ENCODE results near the gene PPP2R5C.

Gene PPP2R5C

DNA sequence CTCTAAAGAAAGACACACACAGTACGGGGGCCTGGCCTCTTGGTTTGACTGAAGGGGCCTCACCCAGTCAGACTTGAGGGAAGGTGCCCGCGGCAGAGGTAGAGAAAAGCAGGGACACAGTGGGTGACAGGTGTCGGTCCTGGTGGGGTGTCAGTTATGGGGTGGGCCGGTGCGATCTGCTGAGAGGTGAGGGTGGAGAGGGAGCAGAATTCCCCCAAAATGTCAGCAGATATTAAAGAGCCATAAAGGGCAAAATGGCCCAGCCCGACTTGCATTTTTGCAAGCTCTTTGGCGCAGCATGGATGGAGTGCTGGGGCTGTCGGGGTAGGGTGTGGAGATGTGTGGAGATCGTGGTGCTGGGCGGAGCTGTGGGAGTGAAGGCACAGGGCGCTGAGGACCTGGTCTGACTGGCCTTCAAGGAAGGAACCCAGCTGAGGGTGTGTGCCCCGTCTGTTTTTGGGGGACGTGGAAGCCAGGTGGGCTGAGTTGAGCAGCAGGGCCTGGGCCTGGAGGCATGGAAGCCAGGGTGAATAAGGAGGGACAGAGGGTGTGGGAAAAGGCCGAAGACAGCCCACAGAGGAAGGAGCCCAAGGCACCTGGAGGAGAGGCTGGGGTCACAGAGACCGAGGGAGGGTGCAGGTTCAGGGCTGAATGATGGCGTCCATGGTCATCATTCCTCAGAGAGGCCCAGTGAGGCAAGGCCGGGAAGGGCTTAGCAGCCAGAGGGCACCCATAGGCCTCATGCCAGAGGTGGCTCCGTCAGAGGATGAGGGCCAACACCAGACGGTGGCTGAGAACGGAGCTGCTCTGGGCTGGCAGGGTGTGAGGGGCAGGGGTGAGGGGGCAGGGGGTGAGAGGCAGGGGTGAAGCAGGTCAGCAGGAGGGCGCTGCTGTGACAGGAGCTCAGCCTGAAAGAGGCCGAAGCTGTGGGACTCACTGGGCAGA lies 154.6 kb downstream of the PPP2R5C start:
- no peaks in the 10 kb centered on the region for H4K20me1 ChIP-seq (ENCODE audit: insufficient read depth)
- TF ChIP-seq, protein P1, sequence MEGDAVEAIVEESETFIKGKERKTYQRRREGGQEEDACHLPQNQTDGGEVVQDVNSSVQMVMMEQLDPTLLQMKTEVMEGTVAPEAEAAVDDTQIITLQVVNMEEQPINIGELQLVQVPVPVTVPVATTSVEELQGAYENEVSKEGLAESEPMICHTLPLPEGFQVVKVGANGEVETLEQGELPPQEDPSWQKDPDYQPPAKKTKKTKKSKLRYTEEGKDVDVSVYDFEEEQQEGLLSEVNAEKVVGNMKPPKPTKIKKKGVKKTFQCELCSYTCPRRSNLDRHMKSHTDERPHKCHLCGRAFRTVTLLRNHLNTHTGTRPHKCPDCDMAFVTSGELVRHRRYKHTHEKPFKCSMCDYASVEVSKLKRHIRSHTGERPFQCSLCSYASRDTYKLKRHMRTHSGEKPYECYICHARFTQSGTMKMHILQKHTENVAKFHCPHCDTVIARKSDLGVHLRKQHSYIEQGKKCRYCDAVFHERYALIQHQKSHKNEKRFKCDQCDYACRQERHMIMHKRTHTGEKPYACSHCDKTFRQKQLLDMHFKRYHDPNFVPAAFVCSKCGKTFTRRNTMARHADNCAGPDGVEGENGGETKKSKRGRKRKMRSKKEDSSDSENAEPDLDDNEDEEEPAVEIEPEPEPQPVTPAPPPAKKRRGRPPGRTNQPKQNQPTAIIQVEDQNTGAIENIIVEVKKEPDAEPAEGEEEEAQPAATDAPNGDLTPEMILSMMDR (conservative IDR thresholded peaks at IDR 0.05; ENCODE audit: low read depth, low read length): no peak

DNA sequence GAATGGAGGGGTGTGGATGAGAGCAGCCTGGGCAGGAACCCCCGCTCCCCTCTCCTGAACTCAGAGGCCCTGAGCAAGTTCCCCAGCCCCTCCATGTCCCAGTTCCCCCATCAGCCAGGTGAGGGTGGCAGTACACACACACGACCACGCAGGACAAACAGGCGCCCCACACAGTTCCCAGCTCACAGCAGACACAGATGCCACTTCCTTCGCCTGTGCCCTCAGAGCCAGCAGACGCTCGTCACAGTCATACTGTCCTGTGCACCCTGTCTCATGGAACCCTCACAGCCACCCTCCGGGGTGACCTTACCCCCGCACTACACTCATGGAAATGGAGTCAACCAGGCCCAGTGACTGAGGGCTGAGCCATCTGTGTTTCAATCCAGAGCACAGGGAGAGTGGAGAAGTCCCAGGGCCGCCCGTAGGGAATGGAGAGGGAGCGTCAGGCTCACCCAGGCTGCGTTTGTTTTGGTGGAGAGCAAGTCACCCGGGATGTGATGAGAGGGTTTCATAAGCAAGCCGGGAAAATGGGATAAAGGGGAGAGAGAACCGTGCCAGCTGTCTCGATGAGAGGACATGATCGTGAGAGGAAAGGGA lies 155.4 kb downstream of the PPP2R5C start:
- Histone ChIP-seq H2AFZ (ENCODE audit: low read depth) (no peak overlapping the region), H3K36me3 (ENCODE audit: insufficient read depth) (no peaks in the 10 kb centered on the region), H3K4me2 (no peak overlapping the region), H3K79me2 (ENCODE audit: insufficient read depth, low read depth) (no peaks in the 10 kb centered on the region), H3K9ac (no peak overlapping the region), H3K27ac (no peak overlapping the region), H3K27me3 (ENCODE audit: insufficient read depth, low read depth) (no peaks in the 10 kb centered on the region), H3K4me1 (ENCODE audit: low read depth, poor library complexity, severe bottlenecking) (no peaks in the 10 kb centered on the region), H3K4me3 (IDR thresholded peaks at IDR 0.05; ENCODE audit: insufficient read depth, low read depth, low read length) (no peak overlapping the region), H4K20me1 (ENCODE audit: insufficient read depth) (no peaks in the 10 kb centered on the region)
- TF ChIP-seq, protein P1 (conservative IDR thresholded peaks at IDR 0.05; ENCODE audit: low read depth, low read length): no peak

More for the DNA sequence above, 154.6 kb downstream of the PPP2R5C start:
- Histone ChIP-seq H3K36me3 (ENCODE audit: insufficient read depth) (no peaks in the 10 kb centered on the region), H3K4me2 (no peak overlapping the region), H3K4me3 (IDR thresholded peaks at IDR 0.05; ENCODE audit: insufficient read depth, low read depth, low read length) (no peak overlapping the region), H2AFZ (ENCODE audit: low read depth) (no peak overlapping the region), H3K79me2 (ENCODE audit: insufficient read depth, low read depth) (no peaks in the 10 kb centered on the region), H3K9ac (no peak overlapping the region), H3K27ac (no peak overlapping the region), H3K27me3 (ENCODE audit: insufficient read depth, low read depth) (no peaks in the 10 kb centered on the region), H3K4me1 (ENCODE audit: low read depth, poor library complexity, severe bottlenecking) (no peaks in the 10 kb centered on the region)

DNA sequence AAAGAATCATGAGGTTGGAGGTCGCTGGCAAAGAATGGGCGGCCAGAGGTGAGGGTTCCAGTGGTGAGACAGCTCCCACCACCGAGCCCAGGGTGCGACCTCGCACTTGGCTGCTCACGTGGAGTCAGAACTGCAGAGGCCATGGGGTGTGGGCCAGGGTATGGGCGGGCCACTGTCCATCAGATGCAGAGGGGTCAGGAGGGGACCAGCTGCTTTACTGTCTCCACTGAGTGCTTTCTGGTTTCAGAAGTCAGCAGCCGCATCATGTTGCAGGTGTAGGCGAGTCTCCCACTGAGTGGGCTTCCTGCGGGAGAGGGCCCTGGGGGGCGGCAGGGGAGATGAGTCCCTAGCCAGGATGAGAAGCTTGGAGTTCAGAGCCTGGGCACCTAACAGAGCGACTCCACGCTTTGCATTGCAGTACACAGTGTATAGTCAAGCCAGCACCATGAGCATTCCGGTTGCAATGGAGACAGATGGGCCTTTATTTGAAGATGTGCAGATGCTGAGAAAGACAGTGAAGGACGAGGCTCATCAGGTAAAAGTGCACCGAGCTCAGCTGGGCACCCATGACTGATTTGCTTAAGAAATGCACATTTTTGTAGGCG lies 156.0 kb downstream of the PPP2R5C start:
- no peak overlapping the region for H3K27ac ChIP-seq
- no peaks in the 10 kb centered on the region for H3K4me1 ChIP-seq (ENCODE audit: low read depth, poor library complexity, severe bottlenecking)
- H3K79me2 ChIP-seq (ENCODE audit: insufficient read depth, low read depth): no peaks in the 10 kb centered on the region
- H3K36me3 ChIP-seq (ENCODE audit: insufficient read depth): no peaks in the 10 kb centered on the region
- no peaks in the 10 kb centered on the region for H3K27me3 ChIP-seq (ENCODE audit: insufficient read depth, low read depth)
- TF ChIP-seq, protein P1 (conservative IDR thresholded peaks at IDR 0.05; ENCODE audit: low read depth, low read length): no peak
- no peak overlapping the region for H3K4me3 ChIP-seq (IDR thresholded peaks at IDR 0.05; ENCODE audit: insufficient read depth, low read depth, low read length)
- H3K4me2 ChIP-seq: no peak overlapping the region
- no peak overlapping the region for H2AFZ ChIP-seq (ENCODE audit: low read depth)
- H4K20me1 ChIP-seq (ENCODE audit: insufficient read depth): no peaks in the 10 kb centered on the region
- no peak overlapping the region for H3K9ac ChIP-seq

DNA sequence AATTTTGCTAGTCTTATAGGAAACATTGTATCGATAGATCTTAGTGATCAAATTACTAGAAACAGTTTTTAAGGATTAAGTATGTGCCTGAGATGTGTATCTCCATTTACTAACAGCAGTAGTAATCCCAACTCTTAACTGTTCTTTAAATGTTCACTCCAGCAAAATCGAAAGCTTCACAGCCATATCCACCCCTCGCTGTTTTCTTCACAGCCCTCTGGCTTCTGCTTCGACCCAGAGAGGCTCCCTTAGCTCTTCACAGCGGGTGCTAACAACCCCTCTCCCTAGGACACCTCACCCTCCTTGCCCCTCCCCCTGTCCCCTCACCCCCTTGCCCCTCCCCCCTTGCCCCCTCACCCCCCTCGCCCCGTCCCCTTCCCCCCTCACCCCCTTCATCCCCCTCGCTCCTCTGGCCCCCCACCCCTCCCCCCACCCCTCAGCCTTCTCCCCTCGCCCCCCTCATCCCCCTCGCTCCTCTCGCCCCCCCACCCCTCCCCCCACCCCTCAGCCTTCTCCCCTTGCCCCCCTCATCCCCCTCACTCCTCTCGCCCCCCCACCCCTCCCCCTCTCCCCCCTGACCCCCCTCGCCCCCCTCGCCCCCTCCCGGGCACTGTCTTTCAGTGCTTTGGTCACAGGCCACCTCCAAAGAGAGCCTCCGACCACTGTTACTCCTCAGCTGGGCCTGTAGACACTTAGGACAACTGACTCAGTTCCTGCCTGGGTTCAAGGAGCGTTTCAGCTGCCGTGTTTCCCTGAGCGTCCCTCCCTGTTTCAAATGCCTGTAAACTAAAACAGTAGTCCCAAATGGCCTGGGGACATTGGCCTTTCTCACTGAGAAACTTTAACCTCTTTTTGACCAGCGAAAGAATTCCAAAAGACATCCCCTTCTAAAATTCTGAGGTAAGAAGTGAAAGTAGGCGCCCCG lies 156.8 kb downstream of the PPP2R5C start:
- Histone ChIP-seq H3K27me3 (ENCODE audit: insufficient read depth, low read depth) (no peaks in the 10 kb centered on the region), H3K9ac (no peak overlapping the region), H3K36me3 (ENCODE audit: insufficient read depth) (no peaks in the 10 kb centered on the region), H3K4me3 (IDR thresholded peaks at IDR 0.05; ENCODE audit: insufficient read depth, low read depth, low read length) (no peak overlapping the region), H4K20me1 (ENCODE audit: insufficient read depth) (no peaks in the 10 kb centered on the region), H3K4me1 (ENCODE audit: low read depth, poor library complexity, severe bottlenecking) (no peaks in the 10 kb centered on the region), H3K79me2 (ENCODE audit: insufficient read depth, low read depth) (no peaks in the 10 kb centered on the region), H3K27ac (no peak overlapping the region), H3K4me2 (no peak overlapping the region), H2AFZ (ENCODE audit: low read depth) (no peak overlapping the region)
- TF ChIP-seq, protein P1 (conservative IDR thresholded peaks at IDR 0.05; ENCODE audit: low read depth, low read length): no peak
